Aorta (tissue), 5 donors: Measurements from ENCODE around the gene DNAH8. TPM values are rescaled to one million over a fixed set of nuclear protein-coding genes. Genes with fewer than 3 reads are reported as not detected.

Source experiments
- ATAC-seq: fragments of 200-7000 bp; cut with Tn5 transposase; one replicate; pipeline ENCODE4 v1.9.1; 2022; ENCODE audit warnings: moderate library complexity; ENCODE audit not compliant: low FRiP score
- DNase-seq, 2 donors: peaks; one replicate each; pipeline ENCODE4 v3.0.0-alpha.2; 2020
- H3K27ac ChIP-seq, 2 donors: one replicate each; pipeline ENCODE4 v1.5.1; 2013; ENCODE audit warnings: low read length in 2 of 2, mild to moderate bottlenecking in 2 of 2, moderate library complexity in 2 of 2, control low read depth in 1 of 2, inconsistent platforms in 1 of 2, low read depth in 1 of 2
- H3K27me3 ChIP-seq, 2 donors: one replicate each; pipeline ENCODE4 v1.6.1; 2013; ENCODE audit warnings: control low read depth in 1 of 2, low read length in 1 of 2, mild to moderate bottlenecking in 1 of 2, moderate library complexity in 1 of 2; ENCODE audit not compliant: insufficient read depth in 2 of 2, control insufficient read depth in 1 of 2
- H3K36me3 ChIP-seq, 2 donors: one replicate each; pipeline ENCODE4 v1.6.1; 2013; ENCODE audit warnings: control low read depth in 1 of 2, low read length in 1 of 2, mild to moderate bottlenecking in 1 of 2; ENCODE audit not compliant: insufficient read depth in 2 of 2, control insufficient read depth in 1 of 2
- H3K4me1 ChIP-seq, 2 donors: one replicate each; pipeline ENCODE4 v1.6.1; 2013; ENCODE audit warnings: low read length in 2 of 2, control low read depth in 1 of 2, mild to moderate bottlenecking in 1 of 2, moderate library complexity in 1 of 2; ENCODE audit not compliant: insufficient read depth in 2 of 2, control insufficient read depth in 1 of 2
- H3K4me3 ChIP-seq, 2 donors: one replicate each; pipeline ENCODE4 v1.5.1; 2013; ENCODE audit warnings: low read length in 2 of 2, control low read depth in 1 of 2, mild to moderate bottlenecking in 1 of 2
- H3K9me3 ChIP-seq: one replicate; pipeline ENCODE4 v1.6.1; 2013; ENCODE audit warnings: mild to moderate bottlenecking, low read length; ENCODE audit not compliant: control insufficient read depth
- WGBS, 2 donors: extraction: QIAGEN DNeasy Blood & Tissue Kit; methylation state at CpG; one replicate each; pipeline ENCODE4 v1.1.7; 2013; 5-methylcytosine and 5-hydroxymethylcytosine counted together
- intact Hi-C, 2 donors: fragments of 100-400 bp; cut with DNase I; formaldehyde crosslinking; loops; one replicate each; pipeline versions ENCODE4 v1.14.2 to v1.15.0; 2022
- polyA plus RNA-seq, 2 donors: library from polyadenylated mRNA; stranded (reverse); fragments of 200-250 nt; gene quantifications; one replicate each; pipeline ENCODE4 v1.2.3, GENCODE V29; 2013
- total RNA-seq, 2 donors: library from RNA; stranded (reverse); fragmentation: NEBNext Ultra II Directional; extraction: Animal tissue kit (Norgen Biotek cat#: 25700); gene quantifications; one replicate each; pipeline ENCODE4 v1.2.1, GENCODE V29; 2021
- donor health status: healthy with polysubstance abuse.
- donor health status: Bipolar disorder and iron deficiency.
- donor health status: DM: no; HTN: no; CAD: no.
- donor health status: DM: no; HTN: no; CAD: no.
- donor health status: DM: yes; HTN: yes; CAD: no.

Gene DNAH8
- total and polyA plus RNA-seq, 4 donors, result under 0.01 to 0.03 (median 0.03) TPM; not detected in 1

GRCh38 chr6:38714239-38715015, 684 bp upstream of the DNAH8 start:
- no peaks in the 10 kb centered on the region for H3K36me3 ChIP-seq

GRCh38 chr6:38716825-38717224, 1.7 kb downstream of the DNAH8 start:
- no peaks in the 10 kb centered on the region for H3K4me1 ChIP-seq
- WGBS, 2 donors, result 95 to 100% methylated on average over 2 of the region's 2 CpGs
- no peak overlapping the region for H3K27ac ChIP-seq
- H3K9me3 ChIP-seq, result no peaks in the 10 kb centered on the region
- intact Hi-C loops, result no loop called here
- peaks cover 0 to 7% of the 10 kb centered on the region in 2 donors for H3K27me3 ChIP-seq
- ATAC-seq (no peak), DNase-seq (no peak)
- no peak overlapping the region for H3K4me3 ChIP-seq
- H3K36me3 ChIP-seq, result no peaks in the 10 kb centered on the region

More at GRCh38 chr6:38714239-38715015, 684 bp upstream of the DNAH8 start:
- no peaks in the 10 kb centered on the region for H3K9me3 ChIP-seq
- peak overlapping the region in 1 of 2 donors; percentile 16 for H3K4me3 ChIP-seq
- WGBS, 2 donors, result 27 to 32% methylated on average over 4 of the region's 4 CpGs
- H3K4me1 ChIP-seq, result no peaks in the 10 kb centered on the region
- peaks cover 0 to 3% of the 10 kb centered on the region in 2 donors for H3K27me3 ChIP-seq
- DNase-seq (no peak), ATAC-seq (no peak)
- intact Hi-C loops, result no loop called here
- no peak overlapping the region for H3K27ac ChIP-seq

GRCh38 chr6:38719358-38719757, 4.2 kb downstream of the DNAH8 start:
- peaks cover 0 to 4% of the 10 kb centered on the region in 2 donors for H3K27me3 ChIP-seq
- intact Hi-C loops, result no loop called here
- DNase-seq, result no peak
- no peak overlapping the region for H3K4me3 ChIP-seq
- ATAC-seq, result no peak
- 89 to 91% methylated on average over 1 of the region's 1 CpG for WGBS, 2 donors
- H3K9me3 ChIP-seq, result no peaks in the 10 kb centered on the region
- H3K27ac ChIP-seq, result no peak overlapping the region
- H3K36me3 ChIP-seq, result no peaks in the 10 kb centered on the region
- no peaks in the 10 kb centered on the region for H3K4me1 ChIP-seq

GRCh38 chr6:38720295-38720694, 5.2 kb downstream of the DNAH8 start:
- Histone ChIP-seq H3K36me3 (no peaks in the 10 kb centered on the region), H3K9me3 (no peaks in the 10 kb centered on the region), H3K27ac (no peak overlapping the region), H3K27me3 (peaks cover 0 to 4% of the 10 kb centered on the region in 2 donors), H3K4me3 (no peak overlapping the region), H3K4me1 (no peaks in the 10 kb centered on the region)
- DNase-seq, result no peak
- ATAC-seq, result no peak
- 8 to 16% methylated on average over 2 of the region's 2 CpGs for WGBS, 2 donors
- intact Hi-C loops, result no loop called here

GRCh38 chr6:38722038-38722437, 6.9 kb downstream of the DNAH8 start:
- no peaks in the 10 kb centered on the region for H3K36me3 ChIP-seq
- H3K27me3 ChIP-seq, result peaks cover 0 to 4% of the 10 kb centered on the region in 2 donors
- intact Hi-C loops, result no loop called here
- H3K4me1 ChIP-seq, result no peaks in the 10 kb centered on the region
- DNase-seq, result no peak
- H3K4me3 ChIP-seq, result no peak overlapping the region
- no peaks in the 10 kb centered on the region for H3K9me3 ChIP-seq
- no peak overlapping the region for H3K27ac ChIP-seq
- ATAC-seq, result no peak
- 31 to 43% methylated on average over 3 of the region's 3 CpGs for WGBS, 2 donors

GRCh38 chr6:38722727-38723334, 7.7 kb downstream of the DNAH8 start:
- no peak overlapping the region for H3K27ac ChIP-seq
- intact Hi-C loops, result no loop called here

GRCh38 chr6:38723783-38724182, 8.7 kb downstream of the DNAH8 start:
- DNase-seq (no peak), ATAC-seq (no peak)
- 86 to 96% methylated on average over 5 of the region's 5 CpGs for WGBS, 2 donors
- intact Hi-C loops, result no loop called here
- Histone ChIP-seq H3K9me3 (no peaks in the 10 kb centered on the region), H3K27me3 (peaks cover 0 to 4% of the 10 kb centered on the region in 2 donors), H3K27ac (no peak overlapping the region), H3K36me3 (no peaks in the 10 kb centered on the region), H3K4me3 (no peak overlapping the region), H3K4me1 (no peaks in the 10 kb centered on the region)

More at GRCh38 chr6:38722727-38723334, 7.7 kb downstream of the DNAH8 start:
- Histone ChIP-seq H3K36me3 (no peaks in the 10 kb centered on the region), H3K4me3 (no peak overlapping the region), H3K4me1 (no peaks in the 10 kb centered on the region), H3K9me3 (no peaks in the 10 kb centered on the region), H3K27me3 (peaks cover 0 to 4% of the 10 kb centered on the region in 2 donors)
- WGBS, 2 donors, result 89 to 91% methylated on average over 26 of the region's 26 CpGs
- no peak for ATAC-seq
- no peak for DNase-seq

GRCh38 chr6:38724343-38724742, 9.2 kb downstream of the DNAH8 start:
- Histone ChIP-seq H3K36me3 (no peaks in the 10 kb centered on the region), H3K4me1 (no peaks in the 10 kb centered on the region), H3K27me3 (peaks cover 0 to 4% of the 10 kb centered on the region in 2 donors), H3K9me3 (no peaks in the 10 kb centered on the region), H3K27ac (no peak overlapping the region), H3K4me3 (no peak overlapping the region)
- ATAC-seq (no peak), DNase-seq (no peak)
- intact Hi-C loops, result no loop called here
- WGBS, 2 donors, result 65 to 72% methylated on average over 5 of the region's 5 CpGs
